Adrenal gland (tissue), 5 donors: ENCODE results near the gene PLPP4.

Experiments used
- POLR2A ChIP-seq, 2 donors: fragments of 450-650 bp; IDR thresholded peaks; one replicate each; pipeline ENCODE4 v1.6.1; 2017; ENCODE audit warnings: antibody characterized with exemption in 2 of 2, mild to moderate bottlenecking in 2 of 2, moderate library complexity in 1 of 2
- TF ChIP-seq, protein P1 (sequence below), 6 experiments: fragments of 450-650 bp in 4 of 6; fragments of 200-600 bp in 2 of 6; sonication (generic) in 1 of 6; IDR thresholded peaks; 1 replicate in 5 of 6; 2 replicates in 1 of 6; pipeline versions ENCODE4 v1.5.1 to v1.8.0; 2016 to 2021; ENCODE audit warnings: antibody characterized with exemption in 6 of 6, mild to moderate bottlenecking in 2 of 6, moderate library complexity in 1 of 6
- donor health status: DM: no; HTN: no; CAD: no.

- no peak for TF ChIP-seq POLR2A (IDR thresholded peaks at IDR 0.05)
- TF ChIP-seq, protein P1, sequence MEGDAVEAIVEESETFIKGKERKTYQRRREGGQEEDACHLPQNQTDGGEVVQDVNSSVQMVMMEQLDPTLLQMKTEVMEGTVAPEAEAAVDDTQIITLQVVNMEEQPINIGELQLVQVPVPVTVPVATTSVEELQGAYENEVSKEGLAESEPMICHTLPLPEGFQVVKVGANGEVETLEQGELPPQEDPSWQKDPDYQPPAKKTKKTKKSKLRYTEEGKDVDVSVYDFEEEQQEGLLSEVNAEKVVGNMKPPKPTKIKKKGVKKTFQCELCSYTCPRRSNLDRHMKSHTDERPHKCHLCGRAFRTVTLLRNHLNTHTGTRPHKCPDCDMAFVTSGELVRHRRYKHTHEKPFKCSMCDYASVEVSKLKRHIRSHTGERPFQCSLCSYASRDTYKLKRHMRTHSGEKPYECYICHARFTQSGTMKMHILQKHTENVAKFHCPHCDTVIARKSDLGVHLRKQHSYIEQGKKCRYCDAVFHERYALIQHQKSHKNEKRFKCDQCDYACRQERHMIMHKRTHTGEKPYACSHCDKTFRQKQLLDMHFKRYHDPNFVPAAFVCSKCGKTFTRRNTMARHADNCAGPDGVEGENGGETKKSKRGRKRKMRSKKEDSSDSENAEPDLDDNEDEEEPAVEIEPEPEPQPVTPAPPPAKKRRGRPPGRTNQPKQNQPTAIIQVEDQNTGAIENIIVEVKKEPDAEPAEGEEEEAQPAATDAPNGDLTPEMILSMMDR (IDR thresholded peaks at IDR 0.05), result no peak
Measured at GRCh38 chr10:120607710-120608703, 151.0 kb downstream of the PLPP4 start.
